HG02623 (cell line): ENCODE measurements around the gene MNX1.

Experiments used
- ATAC-seq: cut with Tn5 transposase; IDR thresholded peaks from one replicate; pipeline ENCODE4 v1.9.1; 2021; ENCODE audit warnings: moderate library complexity; ENCODE audit not compliant: unreplicated experiment

The MNX1 gene

GRCh38 chr7:156979711-156980110 is 30.8 kb downstream of the MNX1 start:
- no peak for ATAC-seq

DNA sequence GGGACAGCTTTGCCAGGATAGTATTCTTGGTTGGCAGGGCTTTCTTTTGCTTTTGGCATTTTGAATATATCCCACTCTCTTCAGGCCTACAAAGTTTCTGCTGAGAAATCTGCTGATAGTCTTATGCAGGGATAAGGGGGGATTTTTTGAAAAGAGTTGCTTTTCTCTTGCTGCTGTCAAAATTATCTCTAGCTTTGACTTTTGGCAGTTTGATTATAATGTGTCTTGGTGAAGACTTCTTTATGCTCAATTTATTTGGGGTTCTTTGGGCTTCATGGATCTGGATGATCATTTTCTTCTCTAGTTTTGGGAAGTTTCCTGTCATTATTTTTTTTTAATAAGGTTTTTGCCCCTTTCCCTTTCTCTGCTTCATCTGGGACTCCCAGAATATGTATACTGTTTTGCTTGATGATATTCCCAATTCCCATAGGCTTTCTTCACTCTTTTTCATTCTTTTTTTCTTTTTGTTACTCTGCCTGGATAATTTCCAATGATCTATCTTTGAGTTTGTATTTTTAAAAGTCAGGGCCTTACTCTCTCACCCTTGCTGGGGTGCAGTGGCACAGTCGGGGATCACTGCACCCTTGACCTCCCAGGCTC is 31.4 kb downstream of the MNX1 start:
- no peak for ATAC-seq

DNA sequence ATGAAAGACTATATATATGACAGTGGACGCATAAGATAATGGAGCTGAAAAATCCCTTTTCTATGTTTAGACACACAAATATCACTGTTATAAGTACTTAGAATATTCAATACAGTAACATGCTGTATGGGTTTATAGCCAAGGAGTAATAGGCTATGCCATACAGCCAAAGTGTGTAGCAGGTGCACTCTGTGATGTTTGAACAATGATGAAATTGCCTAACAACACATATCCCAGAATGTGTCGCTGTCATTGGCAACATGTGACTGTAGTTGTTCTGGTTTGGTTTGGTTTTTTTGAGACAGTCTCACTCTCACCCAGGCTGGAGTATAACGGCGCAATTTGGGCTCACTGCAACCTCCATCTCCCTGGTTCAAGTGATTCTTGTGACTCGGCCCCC is 34.8 kb downstream of the MNX1 start:
- no peak for ATAC-seq

DNA sequence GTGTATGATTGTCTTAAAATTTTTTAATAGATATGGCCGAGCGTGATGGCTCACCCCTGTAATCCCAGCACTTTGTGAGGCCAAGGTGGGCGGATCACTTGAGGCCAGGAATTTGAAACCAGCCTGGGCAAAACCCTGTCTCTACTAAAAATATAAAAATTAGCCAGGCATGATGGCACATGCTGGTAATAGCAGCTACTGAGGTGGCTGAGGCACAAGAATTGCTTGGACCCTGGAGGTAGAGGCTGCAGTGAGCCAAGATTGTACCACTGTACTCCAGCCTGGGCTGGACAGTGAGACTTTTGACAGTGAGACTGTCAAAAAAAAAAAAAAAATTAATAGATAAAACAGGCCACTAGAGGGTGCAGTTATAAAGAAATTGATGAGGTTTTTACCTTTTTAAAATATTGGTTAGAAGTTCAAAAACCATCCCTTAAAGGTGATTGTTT is 40.5 kb downstream of the MNX1 start:
- ATAC-seq = no peak

- ATAC-seq = no peak
Observed at GRCh38 chr7:156968183-156968582, 42.3 kb downstream of the MNX1 start.

- no peak for ATAC-seq
Observed at GRCh38 chr7:156966387-156966786, 44.1 kb downstream of the MNX1 start.

DNA sequence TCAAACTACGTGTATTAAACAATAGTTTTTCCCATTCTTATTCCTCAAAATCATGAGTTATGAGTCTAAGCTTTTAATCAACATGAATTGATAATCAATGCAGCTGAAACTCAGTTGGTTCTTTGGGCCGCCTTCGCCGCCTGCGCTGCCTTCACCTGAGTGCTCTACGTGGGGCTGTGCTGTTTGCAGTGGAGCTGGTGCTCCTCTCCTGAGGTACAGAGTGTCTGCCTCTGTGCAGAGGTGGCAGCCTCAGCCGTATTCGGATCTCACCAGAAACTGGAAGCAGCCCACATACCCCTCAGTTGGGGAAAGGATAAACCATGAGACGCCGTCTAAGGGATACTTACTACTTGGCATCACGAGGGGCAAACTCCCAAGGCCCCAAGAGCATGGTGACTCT is 45.5 kb downstream of the MNX1 start:
- ATAC-seq = no peak

GRCh38 chr7:156963472-156963871 is 47.0 kb downstream of the MNX1 start:
- ATAC-seq = no peak

GRCh38 chr7:156962897-156963296 is 47.6 kb downstream of the MNX1 start:
- ATAC-seq = no peak

GRCh38 chr7:156962145-156962544 is 48.3 kb downstream of the MNX1 start:
- no peak for ATAC-seq

DNA sequence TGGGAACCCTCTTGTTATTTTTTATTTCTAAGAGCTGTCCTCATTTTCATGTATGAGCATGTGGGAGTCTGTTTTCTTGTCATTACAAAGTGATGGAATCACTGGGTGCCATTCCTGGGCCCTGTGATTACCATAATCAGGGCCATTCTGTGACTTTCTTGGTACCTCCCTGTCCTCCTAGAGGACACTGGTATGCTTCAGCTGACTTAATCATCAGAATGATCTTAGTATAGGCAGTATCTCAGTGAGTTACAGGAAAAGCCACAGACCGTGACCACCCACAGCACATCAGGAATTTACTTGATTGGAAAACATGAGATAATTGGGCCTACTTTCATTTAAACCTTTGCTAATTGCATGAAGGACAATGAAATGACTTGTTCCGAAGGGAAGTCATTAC is 53.7 kb downstream of the MNX1 start:
- ATAC-seq = no peak

DNA sequence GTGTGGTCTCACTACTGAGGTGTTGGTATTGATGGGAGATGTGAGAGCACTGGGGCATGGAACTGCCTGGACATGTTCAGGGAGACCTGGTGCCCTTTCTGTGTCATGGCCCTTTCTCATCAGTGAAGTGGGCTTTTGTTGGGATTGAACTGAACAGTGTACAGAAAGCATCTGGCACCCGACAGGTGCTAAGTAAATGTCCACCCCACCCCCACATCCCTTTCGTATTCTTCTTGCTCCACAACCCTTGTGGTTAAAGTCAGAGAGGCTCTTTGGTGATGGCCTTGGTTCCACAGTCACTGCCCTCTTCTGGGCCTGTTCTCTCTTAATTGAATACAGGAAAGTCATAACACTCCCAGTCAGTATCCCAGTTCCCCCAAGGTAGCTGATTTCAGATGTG is 55.5 kb downstream of the MNX1 start:
- ATAC-seq = no peak
